Stimulated activated naive B cell treated with anti-CD40 and anti-IgM and Interleukin-4, amounts not matched to agents 10 μg/mL and 1 μg/mL and 100 μg/mL, for 72 hours (primary cell): ENCODE results near the gene SOCS7.

Experiments
- ATAC-seq, 2 donors: fragments of 150-1000 bp; cut with Tn5 transposase; replicated peaks; 2 replicates each; pipeline ENCODE4 v1.10.0; 2021; ENCODE audit warnings: moderate library complexity in 1 of 2
- DNase-seq: peaks from one replicate; pipeline ENCODE4 v3.0.0; 2021
- H3K27ac Mint-ChIP-seq: one replicate; pipeline ENCODE4 v1.8.0; 2022; ENCODE audit warnings: mild to moderate bottlenecking, mixed read lengths
- H3K27me3 Mint-ChIP-seq, 2 donors: one replicate each; pipeline ENCODE4 v1.8.0; 2022; ENCODE audit warnings: mixed read lengths in 2 of 2
- H3K36me3 Mint-ChIP-seq, 2 donors: one replicate each; pipeline ENCODE4 v1.8.0; 2022; ENCODE audit warnings: mixed read lengths in 2 of 2, mild to moderate bottlenecking in 1 of 2
- H3K4me1 Mint-ChIP-seq, 2 donors: one replicate each; pipeline ENCODE4 v1.8.0; 2022; ENCODE audit warnings: mixed read lengths in 2 of 2, mild to moderate bottlenecking in 1 of 2
- H3K4me3 Mint-ChIP-seq, 2 donors: one replicate each; pipeline ENCODE4 v1.8.0; 2022; ENCODE audit warnings: mild to moderate bottlenecking in 2 of 2, mixed read lengths in 2 of 2, moderate library complexity in 1 of 2
- H3K9me3 Mint-ChIP-seq, 2 donors: one replicate each; pipeline ENCODE4 v1.8.0; 2022; ENCODE audit warnings: mixed read lengths in 2 of 2, mild to moderate bottlenecking in 1 of 2

The SOCS7 gene

GRCh38 chr17:38442548-38442947 is 90.9 kb downstream of the SOCS7 start:
- Mint-ChIP-seq H3K4me1 (peaks cover 5 to 11% of the 10 kb centered on the region in 2 donors), H3K27me3 (peaks cover 0 to 9% of the 10 kb centered on the region in 2 donors), H3K4me3 (no peak overlapping the region), H3K27ac (peak overlapping the region; percentile 33), H3K9me3 (no peaks in the 10 kb centered on the region), H3K36me3 (no peaks in the 10 kb centered on the region)
- ATAC-seq (no peak), DNase-seq (no peak)

- H3K9me3 Mint-ChIP-seq: no peaks in the 10 kb centered on the region
- peak in 1 of 2 donors; percentile 8 for ATAC-seq
Observed at GRCh38 chr17:38443356-38444031, 91.8 kb downstream of the SOCS7 start.

GRCh38 chr17:38444151-38444550 is 92.5 kb downstream of the SOCS7 start:
- Mint-ChIP-seq H3K27me3 (peaks cover 0 to 9% of the 10 kb centered on the region in 2 donors), H3K27ac (no peak overlapping the region), H3K4me3 (no peak overlapping the region), H3K36me3 (no peaks in the 10 kb centered on the region), H3K4me1 (peaks cover 5 to 11% of the 10 kb centered on the region in 2 donors), H3K9me3 (no peaks in the 10 kb centered on the region)
- ATAC-seq (peak; percentile 88 to 90), DNase-seq (peak; percentile 18)

More at GRCh38 chr17:38443356-38444031, 91.8 kb downstream of the SOCS7 start:
- Mint-ChIP-seq H3K36me3 (no peaks in the 10 kb centered on the region), H3K4me3 (no peak overlapping the region), H3K27ac (no peak overlapping the region), H3K4me1 (peaks cover 5 to 11% of the 10 kb centered on the region in 2 donors), H3K27me3 (peaks cover 0 to 9% of the 10 kb centered on the region in 2 donors)
- no peak for DNase-seq

- Mint-ChIP-seq H3K36me3 (no peaks in the 10 kb centered on the region), H3K4me3 (no peak overlapping the region), H3K27me3 (peaks cover 21 to 27% of the 10 kb centered on the region in 2 donors), H3K4me1 (peaks cover 7 to 20% of the 10 kb centered on the region in 2 donors), H3K9me3 (no peaks in the 10 kb centered on the region), H3K27ac (no peak overlapping the region)
- ATAC-seq: no peak
- DNase-seq: no peak
Observed at GRCh38 chr17:38447502-38448085, 96.0 kb downstream of the SOCS7 start.

GRCh38 chr17:38448208-38448771 is 96.6 kb downstream of the SOCS7 start:
- ATAC-seq (peak in 1 of 2 donors; percentile 48), DNase-seq (no peak)
- Mint-ChIP-seq H3K4me1 (peaks cover 14 to 27% of the 10 kb centered on the region in 2 donors), H3K9me3 (no peaks in the 10 kb centered on the region), H3K36me3 (peaks cover 0 to 1% of the 10 kb centered on the region in 2 donors), H3K27ac (no peak overlapping the region), H3K4me3 (no peak overlapping the region), H3K27me3 (peaks cover 28 to 33% of the 10 kb centered on the region in 2 donors)

- H3K36me3 Mint-ChIP-seq: peaks cover 0 to 1% of the 10 kb centered on the region in 2 donors
- no peak for DNase-seq
- no peak for ATAC-seq
- no peaks in the 10 kb centered on the region for H3K9me3 Mint-ChIP-seq
- H3K4me1 Mint-ChIP-seq: peaks cover 10 to 20% of the 10 kb centered on the region in 2 donors
- H3K27me3 Mint-ChIP-seq: peaks cover 35 to 39% of the 10 kb centered on the region in 2 donors
- H3K27ac Mint-ChIP-seq: no peak overlapping the region
- H3K4me3 Mint-ChIP-seq: no peak overlapping the region
Observed at GRCh38 chr17:38449364-38449763, 97.7 kb downstream of the SOCS7 start.

GRCh38 chr17:38450557-38451029 is 98.9 kb downstream of the SOCS7 start:
- peaks cover 0 to 1% of the 10 kb centered on the region in 2 donors for H3K36me3 Mint-ChIP-seq
- ATAC-seq: no peak

GRCh38 chr17:38451030-38451839 is 99.6 kb downstream of the SOCS7 start:
- Mint-ChIP-seq H3K36me3 (peaks cover 0 to 1% of the 10 kb centered on the region in 2 donors), H3K9me3 (no peaks in the 10 kb centered on the region), H3K4me1 (peaks cover 10 to 19% of the 10 kb centered on the region in 2 donors), H3K4me3 (no peak overlapping the region), H3K27me3 (peaks cover 50 to 52% of the 10 kb centered on the region in 2 donors), H3K27ac (no peak overlapping the region)
- DNase-seq: no peak
- no peak for ATAC-seq

More at GRCh38 chr17:38450557-38451029, 98.9 kb downstream of the SOCS7 start:
- H3K27me3 Mint-ChIP-seq: peaks cover 45 to 49% of the 10 kb centered on the region in 2 donors
- peaks cover 10 to 19% of the 10 kb centered on the region in 2 donors for H3K4me1 Mint-ChIP-seq
- no peaks in the 10 kb centered on the region for H3K9me3 Mint-ChIP-seq
- H3K4me3 Mint-ChIP-seq: no peak overlapping the region
- no peak for DNase-seq
- H3K27ac Mint-ChIP-seq: no peak overlapping the region

GRCh38 chr17:38451840-38452529 is 100.3 kb downstream of the SOCS7 start:
- H3K4me1 Mint-ChIP-seq: peaks cover 10 to 19% of the 10 kb centered on the region in 2 donors
- H3K27ac Mint-ChIP-seq: no peak overlapping the region
- peaks cover 52 to 55% of the 10 kb centered on the region in 2 donors for H3K27me3 Mint-ChIP-seq
- H3K4me3 Mint-ChIP-seq: no peak overlapping the region
- ATAC-seq: no peak
- peaks cover 0 to 1% of the 10 kb centered on the region in 2 donors for H3K36me3 Mint-ChIP-seq
- no peak for DNase-seq
- no peaks in the 10 kb centered on the region for H3K9me3 Mint-ChIP-seq

- Mint-ChIP-seq H3K27me3 (peaks cover 52 to 61% of the 10 kb centered on the region in 2 donors), H3K27ac (peak overlapping the region; percentile 39), H3K9me3 (no peaks in the 10 kb centered on the region), H3K4me1 (peaks cover 10 to 19% of the 10 kb centered on the region in 2 donors), H3K36me3 (peaks cover 0 to 1% of the 10 kb centered on the region in 2 donors), H3K4me3 (peak overlapping the region; percentile 75 to 85)
- ATAC-seq (no peak), DNase-seq (no peak)
Observed at GRCh38 chr17:38452719-38453118, 101.1 kb downstream of the SOCS7 start.

- Mint-ChIP-seq H3K27me3 (peaks cover 52 to 61% of the 10 kb centered on the region in 2 donors), H3K36me3 (peaks cover 0 to 1% of the 10 kb centered on the region in 2 donors), H3K4me3 (no peak overlapping the region), H3K4me1 (peaks cover 10 to 19% of the 10 kb centered on the region in 2 donors), H3K9me3 (no peaks in the 10 kb centered on the region), H3K27ac (no peak overlapping the region)
- DNase-seq (no peak), ATAC-seq (peak in 1 of 2 donors; percentile 15)
Observed at GRCh38 chr17:38453951-38454421, 102.3 kb downstream of the SOCS7 start.

- Mint-ChIP-seq H3K9me3 (no peaks in the 10 kb centered on the region), H3K27me3 (peaks cover 52 to 58% of the 10 kb centered on the region in 2 donors), H3K4me3 (no peak overlapping the region), H3K27ac (no peak overlapping the region), H3K4me1 (peaks cover 10 to 19% of the 10 kb centered on the region in 2 donors), H3K36me3 (peaks cover 0 to 1% of the 10 kb centered on the region in 2 donors)
- DNase-seq: no peak
- no peak for ATAC-seq
Observed at GRCh38 chr17:38454532-38454931, 102.9 kb downstream of the SOCS7 start.
